ENCODE measurements around the gene MED23.
"Not testable (repeated sequence)": the region's sequence is repeated elsewhere in the genome, so short reads cannot be mapped to it uniquely, and the experiment has no call there.

MED23 gene

DNA sequence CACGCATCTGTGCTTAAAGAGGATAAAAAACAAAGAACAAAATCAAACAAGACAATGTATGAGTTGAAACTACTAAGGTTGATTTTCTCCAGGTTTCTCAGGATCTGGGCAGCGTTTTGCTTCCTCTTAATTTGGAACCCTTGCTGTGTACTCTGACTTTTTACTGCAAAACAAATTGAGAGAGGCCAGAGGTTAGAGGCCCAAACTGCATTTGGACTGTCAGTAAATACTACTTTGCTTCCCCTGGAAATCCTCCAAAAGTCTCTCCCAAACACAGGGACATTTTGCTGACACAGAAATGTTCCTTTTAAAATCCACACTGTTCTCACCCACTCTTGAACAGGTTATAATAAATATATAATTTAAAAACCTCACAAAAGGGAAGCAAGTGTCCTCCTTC, 53.9 kb downstream of the MED23 start:
- FAIRE-seq, result no peak

DNA sequence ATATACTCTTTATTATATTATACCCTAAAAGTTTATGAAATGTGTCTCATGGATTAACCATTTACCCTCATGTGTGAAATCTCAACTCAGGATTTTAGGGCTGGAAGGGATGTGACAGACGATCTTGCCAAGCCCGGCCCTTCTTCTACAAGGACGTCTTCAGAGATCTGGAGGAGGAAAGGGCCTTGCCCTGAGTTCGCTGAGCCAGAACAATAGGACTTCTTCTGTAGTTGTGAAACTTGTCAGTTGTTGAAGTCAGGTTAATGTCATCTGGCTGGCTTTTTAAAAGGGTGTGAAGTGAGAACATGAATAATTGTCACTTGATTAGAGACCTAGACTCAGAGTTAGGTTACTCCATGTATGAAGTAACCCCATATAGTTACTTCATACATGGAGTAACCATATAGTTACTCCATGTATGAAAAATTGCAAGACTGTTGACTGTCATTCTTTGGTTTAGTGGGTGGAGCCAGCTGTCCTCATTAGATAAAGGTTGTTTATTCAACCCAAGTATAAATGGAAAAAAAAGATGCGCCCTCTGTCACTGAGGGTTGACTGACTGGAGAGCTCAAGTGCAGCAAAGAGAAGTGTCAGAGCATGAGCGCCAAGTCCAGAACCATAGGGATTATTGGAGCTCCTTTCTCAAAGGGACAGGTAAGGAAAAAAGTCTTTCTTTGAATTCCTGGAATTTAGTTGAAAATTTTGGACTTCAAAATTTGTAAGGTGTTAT, 55.2 kb downstream of the MED23 start, which contains the start of gene ARG1:
Gene ARG1, plus strand, starts transcription at position 541 of the 730 bp plus-strand sequence. Its CDS starts 57 bp downstream, at position 598.
- no peak for FAIRE-seq

- FAIRE-seq, result no peak
Measured at GRCh38 chr6:131568726-131569125, 59.3 kb downstream of the MED23 start.

DNA sequence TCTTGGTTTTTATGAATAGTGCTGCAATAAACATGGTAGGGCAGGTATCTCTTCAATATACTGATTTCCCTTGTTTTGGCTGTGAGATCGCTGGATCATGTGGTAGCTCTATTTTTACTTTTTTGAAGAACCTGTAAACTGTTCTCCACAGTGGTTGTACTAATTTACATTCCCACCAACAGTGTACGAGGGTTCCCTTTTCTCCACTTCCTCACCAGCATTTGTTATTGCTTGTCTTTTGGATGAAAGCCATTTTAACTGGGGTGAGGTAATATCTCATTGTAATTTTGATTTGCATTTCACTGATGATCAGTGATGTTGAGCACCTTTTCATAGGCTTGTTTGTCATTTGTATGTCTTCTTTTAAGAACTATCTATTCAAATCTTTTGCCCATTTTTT, 63.0 kb downstream of the MED23 start:
- no peak for FAIRE-seq

DNA sequence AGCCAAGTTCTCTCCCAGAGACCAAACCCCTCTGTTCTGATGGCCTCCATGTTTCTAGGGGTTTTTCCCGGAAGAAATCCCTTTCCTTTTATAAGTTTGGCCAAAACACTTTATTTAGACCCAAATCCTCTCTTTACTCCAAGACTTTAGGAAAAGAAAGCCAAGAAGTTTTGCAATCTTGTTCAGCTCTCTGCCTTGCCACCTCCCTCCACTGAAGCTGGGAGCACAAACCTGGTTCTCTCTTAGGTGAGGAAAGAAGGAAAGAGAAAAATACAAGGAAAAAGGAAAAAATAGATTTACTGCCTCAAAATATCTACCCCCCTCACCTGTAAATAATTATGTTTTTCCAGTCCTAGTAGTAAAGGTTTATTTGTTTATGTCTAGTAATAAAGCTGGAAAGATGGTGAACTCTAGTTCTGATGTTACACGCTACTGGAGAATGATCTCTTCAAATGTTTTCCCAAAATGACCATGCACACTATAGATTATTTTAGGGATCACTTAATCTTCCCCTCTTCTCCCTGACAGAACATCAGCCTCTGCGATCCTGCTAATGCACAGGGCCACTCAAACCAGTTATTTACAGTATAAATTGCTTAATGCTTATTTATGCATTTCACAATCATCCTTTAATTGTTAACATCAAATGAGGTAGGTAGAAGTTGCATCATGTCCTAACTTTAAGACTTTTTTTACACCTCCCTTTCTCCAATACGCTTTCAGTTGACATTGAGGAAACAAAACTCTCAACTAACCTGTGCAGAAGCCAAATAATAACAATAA, 65.9 kb downstream of the MED23 start:
- no peak for FAIRE-seq

DNA sequence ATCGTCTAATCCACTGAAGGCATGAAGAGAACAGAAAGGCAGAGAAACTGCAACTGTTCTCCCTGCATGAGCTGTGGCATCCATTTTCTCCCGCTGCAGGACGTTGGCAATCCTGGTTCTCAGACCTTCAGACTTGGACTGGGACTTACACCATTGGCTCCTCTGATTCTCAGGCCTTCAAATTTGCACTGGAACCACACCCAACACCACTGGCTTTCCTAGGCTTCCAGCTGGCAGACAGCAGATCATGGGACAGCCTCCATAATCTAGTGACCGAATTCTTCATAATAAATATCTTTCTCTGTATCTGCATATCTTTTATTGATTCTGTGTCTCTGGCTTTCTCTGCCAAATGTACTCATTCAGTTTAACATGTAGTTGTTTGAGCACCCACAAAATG, 69.1 kb downstream of the MED23 start:
- no peak for FAIRE-seq

- FAIRE-seq, result no peak
Measured at GRCh38 chr6:131555992-131556391, 72.0 kb downstream of the MED23 start.

GRCh38 chr6:131552572-131552971, 75.5 kb downstream of the MED23 start:
- FAIRE-seq, result no peak

DNA sequence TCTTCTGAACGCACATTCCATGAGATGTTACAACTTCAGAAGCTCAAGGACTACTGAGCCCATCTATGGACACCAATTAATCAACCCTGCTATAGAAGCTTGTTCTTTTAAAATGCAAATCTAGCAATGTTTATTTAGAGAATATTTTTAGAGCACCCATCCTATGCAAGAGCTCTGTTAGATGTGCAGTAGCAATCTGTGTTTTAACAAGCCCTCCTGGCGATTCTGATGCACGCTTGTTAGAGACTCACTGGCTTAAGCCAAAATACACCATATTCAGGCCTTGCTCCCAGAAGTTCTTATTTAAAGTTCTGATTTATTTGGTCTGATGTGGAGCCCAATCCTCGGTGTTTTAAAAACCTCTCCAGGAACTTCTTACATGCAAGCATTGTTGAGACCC, 76.1 kb downstream of the MED23 start:
- FAIRE-seq, result no peak

DNA sequence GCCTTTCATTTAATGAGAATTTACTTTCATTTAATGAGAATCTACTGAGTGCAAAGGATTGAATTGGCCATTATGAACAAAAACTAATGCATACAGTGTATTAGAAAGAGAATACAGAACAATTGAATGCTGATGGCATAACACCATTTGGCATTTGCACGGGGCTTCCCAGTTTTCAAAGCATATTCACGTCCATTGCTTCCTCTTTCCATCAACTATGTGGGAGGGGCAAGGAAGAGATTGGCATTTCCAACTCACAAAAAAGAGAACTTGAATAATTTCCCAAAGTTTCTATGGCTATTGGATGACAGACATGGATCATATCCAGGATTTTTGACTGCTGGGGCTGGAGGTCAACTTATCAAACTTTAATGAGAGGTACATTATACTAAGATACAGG, 78.2 kb downstream of the MED23 start:
- FAIRE-seq, result no peak

GRCh38 chr6:131548441-131548840, 79.6 kb downstream of the MED23 start:
- FAIRE-seq, result no peak

- no peak for FAIRE-seq
Measured at GRCh38 chr6:131547488-131547887, 80.6 kb downstream of the MED23 start.

GRCh38 chr6:131545317-131545716, 82.7 kb downstream of the MED23 start:
- FAIRE-seq, result no peak

DNA sequence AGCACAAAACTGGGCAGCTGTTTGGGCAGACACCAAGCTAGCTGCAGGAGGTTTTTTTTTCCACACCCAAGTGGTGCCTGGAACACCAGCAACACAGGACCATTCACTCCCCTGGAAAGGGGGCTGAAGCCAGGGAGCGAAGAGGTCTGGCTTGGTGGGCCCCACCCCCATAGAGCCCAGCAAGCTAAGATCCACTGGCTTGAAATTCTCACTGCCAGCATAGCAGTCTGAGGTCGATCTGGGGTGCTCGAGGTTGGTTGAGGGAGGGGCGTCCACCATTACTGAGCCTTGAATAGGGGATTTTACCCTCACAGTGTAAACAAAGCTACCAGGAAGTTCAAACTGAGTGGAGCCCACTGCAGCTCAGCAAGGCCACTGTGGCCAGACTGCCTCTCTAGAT, 89.4 kb downstream of the MED23 start:
- not testable (repeated sequence) for FAIRE-seq

DNA sequence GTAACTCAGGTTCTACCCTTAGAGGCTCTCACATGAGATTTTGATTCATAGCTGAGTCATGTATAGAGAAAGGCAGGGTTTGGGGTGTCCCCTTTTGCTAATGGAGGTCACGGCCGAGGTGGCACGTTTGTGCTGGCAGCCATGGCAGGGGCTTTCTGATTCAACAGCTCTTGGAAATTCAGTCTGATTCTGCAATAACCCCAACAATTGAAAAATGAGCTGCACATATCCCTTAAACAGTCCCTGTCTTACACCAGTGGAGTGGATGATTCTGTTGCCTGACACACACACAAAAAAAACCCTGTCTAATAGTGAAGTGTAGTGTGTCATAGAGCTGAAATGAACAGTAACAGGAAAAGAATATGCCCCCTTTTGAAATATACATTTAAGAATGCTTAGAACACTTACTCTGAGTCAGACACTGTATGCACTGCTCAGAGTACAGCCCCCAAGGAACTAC, 95.4 kb downstream of the MED23 start:
- FAIRE-seq, result no peak

DNA sequence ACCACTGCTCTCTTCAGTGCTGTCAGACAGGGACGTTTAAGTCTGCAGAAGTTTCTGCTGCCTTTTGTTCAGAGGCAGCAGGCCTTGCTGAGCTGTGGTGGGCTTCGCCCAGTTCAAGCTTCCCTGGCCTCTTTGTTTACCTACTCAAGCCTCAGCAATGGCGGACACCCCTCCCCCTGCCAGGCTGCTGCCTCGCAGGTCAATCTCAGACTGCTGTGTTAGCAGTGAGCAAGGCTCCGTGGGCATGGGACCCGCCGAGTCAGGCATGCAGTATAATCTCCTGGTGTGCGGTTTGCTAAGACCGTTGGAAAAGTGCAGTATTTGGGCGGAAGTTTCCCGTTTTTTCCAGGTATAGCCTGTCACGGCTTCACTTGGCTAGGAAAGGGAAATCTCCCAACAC, 96.4 kb downstream of the MED23 start:
- FAIRE-seq, result not testable (repeated sequence)

DNA sequence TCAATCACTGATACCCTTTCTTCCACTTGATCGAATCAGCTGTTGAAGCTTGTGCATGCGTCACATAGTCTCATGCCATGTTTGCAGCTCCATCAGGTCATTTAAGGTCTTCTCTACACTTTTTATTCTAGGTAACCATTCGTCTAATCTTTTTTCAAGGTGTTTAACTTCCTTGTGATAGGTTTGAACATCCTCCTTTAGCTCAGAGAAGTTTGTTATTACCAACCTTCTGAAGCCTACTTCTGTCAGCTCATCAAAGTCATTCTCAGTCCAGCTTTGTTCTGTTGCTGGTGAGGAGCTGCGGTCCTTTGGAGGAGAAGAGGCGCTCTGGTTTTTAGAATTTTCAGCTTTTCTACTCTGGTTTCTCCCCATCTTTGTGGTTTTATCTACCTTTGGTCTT, 97.1 kb downstream of the MED23 start:
- not testable (repeated sequence) for FAIRE-seq

DNA sequence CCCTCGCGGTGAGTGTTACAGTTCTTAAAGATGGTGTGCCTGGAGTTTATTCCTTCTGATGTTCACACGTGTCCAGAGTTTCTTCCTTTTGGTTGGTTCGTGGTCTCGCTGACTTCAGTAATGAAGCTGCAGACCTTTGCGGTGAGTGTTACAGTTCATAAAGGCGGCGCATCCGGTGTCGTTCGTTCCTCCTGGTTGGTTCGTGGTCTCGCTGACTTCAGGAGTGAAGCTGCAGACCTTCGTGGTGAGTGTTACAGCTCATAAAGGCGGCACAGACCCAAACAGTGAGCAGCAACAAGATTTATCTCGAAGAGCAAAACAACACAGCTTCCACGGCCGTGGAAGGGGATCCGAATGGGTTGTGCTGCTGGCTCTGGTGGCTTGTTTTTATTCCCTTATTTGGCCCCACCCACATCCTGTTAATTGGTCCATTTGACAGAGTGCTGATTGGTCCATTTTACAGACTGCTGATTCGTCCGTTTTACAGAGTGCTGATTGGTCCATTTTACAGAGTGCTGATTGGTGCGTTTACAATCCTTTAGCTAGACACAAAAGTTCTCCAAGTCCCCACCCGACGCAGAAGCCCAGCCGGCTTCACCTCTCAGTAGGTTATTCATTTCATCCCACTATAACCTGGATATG, 103.2 kb downstream of the MED23 start:
- no peak for FAIRE-seq

- no peak for FAIRE-seq
Measured at GRCh38 chr6:131523988-131524673, 103.9 kb downstream of the MED23 start.
